GM23338 (cell line): ENCODE results near the gene RBM12. TPM values are rescaled to one million over a fixed set of nuclear protein-coding genes. Genes with fewer than 3 reads are reported as not detected.

Experiments
- ATAC-seq: fragments of 200-7000 bp; cut with Tn5 transposase; 3 replicates; pipeline ENCODE4 v1.9.1; 2020
- DNase-seq: peaks from one replicate; pipeline ENCODE4 v3.0.0-alpha.2; 2015; ENCODE audit warnings: low spot score
- H2AFZ ChIP-seq: fragments of 200-600 bp; sonication (generic); 2 replicates; pipeline ENCODE4 v1.8.0; 2016; ENCODE audit warnings: antibody characterized with exemption, mild to moderate bottlenecking, moderate library complexity
- H3F3A ChIP-seq: fragments of 200-600 bp; sonication (generic); replicated peaks from 2 replicates; pipeline ENCODE4 v1.8.0; 2017; ENCODE audit warnings: antibody characterized with exemption, mixed run types, low read depth
- H3K27ac ChIP-seq: fragments of 200-600 bp; sonication (generic); 2 replicates; pipeline ENCODE4 v1.6.1; 2016; ENCODE audit warnings: low read depth
- H3K27me3 ChIP-seq: fragments of 200-600 bp; sonication (generic); 2 replicates; pipeline ENCODE4 v1.8.0; 2016; ENCODE audit warnings: mild to moderate bottlenecking, mixed run types, moderate library complexity; ENCODE audit not compliant: insufficient read depth
- H3K36me3 ChIP-seq: fragments of 200-600 bp; sonication (generic); 2 replicates; pipeline ENCODE4 v1.8.0; 2016; ENCODE audit warnings: mild to moderate bottlenecking; ENCODE audit not compliant: insufficient read depth
- H3K4me1 ChIP-seq: fragments of 200-600 bp; sonication (generic); 2 replicates; pipeline ENCODE4 v1.8.0; 2016; ENCODE audit warnings: mild to moderate bottlenecking, moderate library complexity; ENCODE audit not compliant: insufficient read depth
- H3K4me2 ChIP-seq: fragments of 200-600 bp; sonication (generic); 2 replicates; pipeline ENCODE4 v1.7.1; 2017; ENCODE audit warnings: mixed run types
- H3K4me3 ChIP-seq: fragments of 200-600 bp; sonication (generic); 2 replicates; pipeline ENCODE4 v1.6.1; 2016; ENCODE audit warnings: mixed run types
- H3K79me2 ChIP-seq: fragments of 200-600 bp; sonication (generic); replicated peaks from 2 replicates; pipeline ENCODE4 v1.8.0; 2017; ENCODE audit warnings: mild to moderate bottlenecking; ENCODE audit not compliant: insufficient read depth
- H3K9me2 ChIP-seq: fragments of 200-600 bp; sonication (generic); 2 replicates; pipeline ENCODE4 v1.8.0; 2017; ENCODE audit not compliant: insufficient read depth
- H4K20me1 ChIP-seq: fragments of 200-600 bp; sonication (generic); replicated peaks from 2 replicates; pipeline ENCODE4 v1.8.0; 2017; ENCODE audit warnings: mild to moderate bottlenecking; ENCODE audit not compliant: insufficient read depth
- H3K27ac Mint-ChIP-seq: 2 replicates; pipeline ENCODE4 v1.8.0; 2020; ENCODE audit warnings: inconsistent platforms, mild to moderate bottlenecking, moderate library complexity, mixed read lengths
- H3K27me3 Mint-ChIP-seq: 3 replicates; pipeline ENCODE4 v1.8.0; 2022; ENCODE audit warnings: low read depth, mild to moderate bottlenecking, moderate library complexity, mixed read lengths, inconsistent platforms; ENCODE audit not compliant: insufficient read depth, poor library complexity
- H3K36me3 Mint-ChIP-seq: 3 replicates; pipeline ENCODE4 v1.8.0; 2021; ENCODE audit warnings: low read depth, mild to moderate bottlenecking, inconsistent platforms, moderate library complexity, mixed read lengths
- H3K4me1 Mint-ChIP-seq: 3 replicates; pipeline ENCODE4 v1.8.0; 2020; ENCODE audit warnings: mild to moderate bottlenecking, inconsistent platforms, mixed read lengths
- H3K4me3 Mint-ChIP-seq: 3 replicates; pipeline ENCODE4 v1.8.0; 2021; ENCODE audit warnings: moderate library complexity, mild to moderate bottlenecking, inconsistent platforms, mixed read lengths
- H3K9me3 Mint-ChIP-seq: 3 replicates; pipeline ENCODE4 v1.8.0; 2020; ENCODE audit warnings: moderate library complexity, mild to moderate bottlenecking, inconsistent platforms, mixed read lengths
- CREB1 ChIP-seq: fragments of 250-450 bp; sonication (Bioruptor Pico); IDR thresholded peaks from 2 replicates; pipeline ENCODE4 v1.5.0; 2020; ENCODE audit warnings: low read depth, mild to moderate bottlenecking, moderate library complexity
- EZH2phosphoT487 ChIP-seq: fragments of 200-600 bp; sonication (generic); IDR thresholded peaks from one replicate; pipeline ENCODE4 v1.8.1; 2018; ENCODE audit warnings: antibody characterized with exemption; ENCODE audit not compliant: unreplicated experiment
- JUNB ChIP-seq: IDR thresholded peaks from one replicate; pipeline ENCODE4 v1.6.1; 2016; ENCODE audit warnings: antibody characterized with exemption; ENCODE audit not compliant: unreplicated experiment
- NANOG ChIP-seq: IDR thresholded peaks from 2 replicates; pipeline ENCODE4 v1.6.1; 2016; ENCODE audit warnings: antibody characterized with exemption, borderline replicate concordance
- polyA plus RNA-seq: library from polyadenylated mRNA; unstranded; fragments of >200 nt; fragmentation: Nextera tagmentation; extraction: Ambion mirVana; gene quantifications from 2 replicates; pipeline ENCODE4 v1.2.1, GENCODE V29; 2016
- total RNA-seq: library from RNA; depleted of rRNA; stranded (reverse); fragments of >200 nt; shearing (Covaris generic); gene quantifications from 2 replicates; pipeline ENCODE4 v1.2.3, GENCODE V29; 2014
- TF ChIP-seq, protein P1 (sequence below): fragments of 250-450 bp; sonication (Bioruptor Pico); IDR thresholded peaks from 2 replicates; pipeline ENCODE4 v1.5.0; 2020; ENCODE audit warnings: mild to moderate bottlenecking, moderate library complexity
- TF ChIP-seq, protein P2 (sequence below), 2 experiments: fragments of 200-600 bp in 1 of 2; sonication (generic) in 1 of 2; conservative IDR thresholded peaks; 2 replicates each; pipeline versions ENCODE4 v1.5.1 to v1.6.1; 2016 to 2017; ENCODE audit warnings: antibody characterized with exemption in 2 of 2, low read depth in 2 of 2, mild to moderate bottlenecking in 2 of 2, moderate library complexity in 1 of 2

Gene RBM12
- total and polyA plus RNA-seq, 2 experiments from 2014 or later: 22.3 to 82.2 TPM

DNA sequence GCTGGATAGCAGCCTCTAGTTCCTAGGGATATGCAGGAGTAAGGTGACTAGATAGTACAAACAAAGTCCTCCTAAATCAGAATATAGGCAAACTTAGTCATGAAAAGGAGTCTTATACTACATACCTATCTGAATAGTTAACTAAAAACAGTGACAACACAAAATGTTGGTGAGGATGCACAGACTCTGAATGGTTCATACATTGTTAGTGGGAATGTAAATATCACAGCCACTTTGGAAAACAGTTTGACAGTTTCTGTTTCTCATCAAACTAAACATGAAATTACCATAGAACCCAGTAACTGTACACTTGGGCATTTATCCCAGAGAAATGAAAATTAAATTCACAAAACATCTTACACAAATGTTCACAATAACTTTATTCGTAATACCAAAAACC lies 17.3 kb upstream of the RBM12 start (continued):
- TF ChIP-seq, protein P1, sequence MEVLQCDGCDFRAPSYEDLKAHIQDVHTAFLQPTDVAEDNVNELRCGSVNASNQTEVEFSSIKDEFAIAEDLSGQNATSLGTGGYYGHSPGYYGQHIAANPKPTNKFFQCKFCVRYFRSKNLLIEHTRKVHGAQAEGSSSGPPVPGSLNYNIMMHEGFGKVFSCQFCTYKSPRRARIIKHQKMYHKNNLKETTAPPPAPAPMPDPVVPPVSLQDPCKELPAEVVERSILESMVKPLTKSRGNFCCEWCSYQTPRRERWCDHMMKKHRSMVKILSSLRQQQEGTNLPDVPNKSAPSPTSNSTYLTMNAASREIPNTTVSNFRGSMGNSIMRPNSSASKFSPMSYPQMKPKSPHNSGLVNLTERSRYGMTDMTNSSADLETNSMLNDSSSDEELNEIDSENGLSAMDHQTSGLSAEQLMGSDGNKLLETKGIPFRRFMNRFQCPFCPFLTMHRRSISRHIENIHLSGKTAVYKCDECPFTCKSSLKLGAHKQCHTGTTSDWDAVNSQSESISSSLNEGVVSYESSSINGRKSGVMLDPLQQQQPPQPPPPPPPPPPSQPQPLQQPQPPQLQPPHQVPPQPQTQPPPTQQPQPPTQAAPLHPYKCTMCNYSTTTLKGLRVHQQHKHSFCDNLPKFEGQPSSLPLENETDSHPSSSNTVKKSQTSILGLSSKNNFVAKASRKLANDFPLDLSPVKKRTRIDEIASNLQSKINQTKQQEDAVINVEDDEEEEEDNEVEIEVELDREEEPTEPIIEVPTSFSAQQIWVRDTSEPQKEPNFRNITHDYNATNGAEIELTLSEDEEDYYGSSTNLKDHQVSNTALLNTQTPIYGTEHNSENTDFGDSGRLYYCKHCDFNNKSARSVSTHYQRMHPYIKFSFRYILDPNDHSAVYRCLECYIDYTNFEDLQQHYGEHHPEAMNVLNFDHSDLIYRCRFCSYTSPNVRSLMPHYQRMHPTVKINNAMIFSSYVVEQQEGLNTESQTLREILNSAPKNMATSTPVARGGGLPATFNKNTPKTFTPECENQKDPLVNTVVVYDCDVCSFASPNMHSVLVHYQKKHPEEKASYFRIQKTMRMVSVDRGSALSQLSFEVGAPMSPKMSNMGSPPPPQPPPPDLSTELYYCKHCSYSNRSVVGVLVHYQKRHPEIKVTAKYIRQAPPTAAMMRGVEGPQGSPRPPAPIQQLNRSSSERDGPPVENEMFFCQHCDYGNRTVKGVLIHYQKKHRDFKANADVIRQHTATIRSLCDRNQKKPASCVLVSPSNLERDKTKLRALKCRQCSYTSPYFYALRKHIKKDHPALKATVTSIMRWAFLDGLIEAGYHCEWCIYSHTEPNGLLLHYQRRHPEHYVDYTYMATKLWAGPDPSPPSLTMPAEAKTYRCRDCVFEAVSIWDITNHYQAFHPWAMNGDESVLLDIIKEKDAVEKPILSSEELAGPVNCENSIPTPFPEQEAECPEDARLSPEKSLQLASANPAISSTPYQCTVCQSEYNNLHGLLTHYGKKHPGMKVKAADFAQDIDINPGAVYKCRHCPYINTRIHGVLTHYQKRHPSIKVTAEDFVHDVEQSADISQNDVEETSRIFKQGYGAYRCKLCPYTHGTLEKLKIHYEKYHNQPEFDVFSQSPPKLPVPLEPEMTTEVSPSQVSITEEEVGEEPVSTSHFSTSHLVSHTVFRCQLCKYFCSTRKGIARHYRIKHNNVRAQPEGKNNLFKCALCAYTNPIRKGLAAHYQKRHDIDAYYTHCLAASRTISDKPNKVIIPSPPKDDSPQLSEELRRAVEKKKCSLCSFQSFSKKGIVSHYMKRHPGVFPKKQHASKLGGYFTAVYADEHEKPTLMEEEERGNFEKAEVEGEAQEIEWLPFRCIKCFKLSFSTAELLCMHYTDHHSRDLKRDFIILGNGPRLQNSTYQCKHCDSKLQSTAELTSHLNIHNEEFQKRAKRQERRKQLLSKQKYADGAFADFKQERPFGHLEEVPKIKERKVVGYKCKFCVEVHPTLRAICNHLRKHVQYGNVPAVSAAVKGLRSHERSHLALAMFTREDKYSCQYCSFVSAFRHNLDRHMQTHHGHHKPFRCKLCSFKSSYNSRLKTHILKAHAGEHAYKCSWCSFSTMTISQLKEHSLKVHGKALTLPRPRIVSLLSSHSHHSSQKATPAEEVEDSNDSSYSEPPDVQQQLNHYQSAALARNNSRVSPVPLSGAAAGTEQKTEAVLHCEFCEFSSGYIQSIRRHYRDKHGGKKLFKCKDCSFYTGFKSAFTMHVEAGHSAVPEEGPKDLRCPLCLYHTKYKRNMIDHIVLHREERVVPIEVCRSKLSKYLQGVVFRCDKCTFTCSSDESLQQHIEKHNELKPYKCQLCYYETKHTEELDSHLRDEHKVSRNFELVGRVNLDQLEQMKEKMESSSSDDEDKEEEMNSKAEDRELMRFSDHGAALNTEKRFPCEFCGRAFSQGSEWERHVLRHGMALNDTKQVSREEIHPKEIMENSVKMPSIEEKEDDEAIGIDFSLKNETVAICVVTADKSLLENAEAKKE (CRISPR knock-in tag): no peak
- no peak for TF ChIP-seq EZH2phosphoT487

DNA sequence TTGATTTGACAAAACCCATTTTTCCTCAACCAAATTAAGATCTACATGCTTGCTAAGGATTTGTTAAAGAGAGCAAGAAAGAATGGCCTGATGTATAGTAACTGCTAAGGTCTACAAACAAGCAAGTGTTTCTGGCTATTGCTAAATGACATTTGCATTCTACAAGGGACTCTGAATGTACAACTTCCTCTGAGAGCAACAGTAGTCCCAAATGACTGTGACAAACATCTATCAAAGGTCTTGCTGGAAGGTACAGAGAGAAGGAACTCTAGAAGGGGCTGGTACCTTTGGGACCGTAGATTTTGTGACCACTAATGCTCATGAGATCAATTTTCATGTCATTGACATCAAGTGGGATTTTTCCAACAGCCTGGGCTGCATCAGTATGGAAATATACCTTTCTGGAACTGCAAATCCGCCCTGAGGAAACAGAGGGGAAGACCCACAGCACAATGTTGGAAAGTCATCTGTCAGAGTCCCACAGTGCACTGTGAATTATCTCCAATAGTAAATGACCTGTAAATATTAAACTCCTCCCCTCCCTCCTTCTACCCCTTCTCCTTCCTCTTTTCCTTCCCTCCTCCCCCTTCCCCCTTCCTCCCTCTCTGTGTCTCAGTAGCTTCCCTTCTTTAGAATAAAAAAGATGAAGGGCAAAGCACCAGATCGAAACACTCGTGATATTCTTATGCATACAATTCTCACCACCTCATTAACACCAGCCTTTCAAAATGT lies 15.9 kb upstream of the RBM12 start:
- Histone ChIP-seq H3K4me1 (no peaks in the 10 kb centered on the region), H3K27ac (0 out of 2 replicates have a peak overlapping the region, but pooled peaks have one; percentile 16), H3K4me2 (no peak overlapping the region), H3K79me2 (no peaks in the 10 kb centered on the region), H3K27me3 (no peaks in the 10 kb centered on the region), H3K36me3 (no peaks in the 10 kb centered on the region), H2AFZ (no peak overlapping the region), H4K20me1 (no peaks in the 10 kb centered on the region), H3K9me2 (no peaks in the 10 kb centered on the region), H3K4me3 (no peak overlapping the region), H3F3A (0 out of 2 replicates have a peak, but pooled peaks cover 3% of the 10 kb centered on the region)
- Mint-ChIP-seq H3K27ac (0 out of 2 replicates have a peak overlapping the region, but pooled peaks have one; percentile 23), H3K4me1 (peaks cover 9% of the 10 kb centered on the region; the same call in 2 of the 3 replicates), H3K36me3 (no peaks in the 10 kb centered on the region), H3K9me3 (no peaks in the 10 kb centered on the region), H3K4me3 (no peak overlapping the region), H3K27me3 (peaks cover 2% of the 10 kb centered on the region)
- no peak for ATAC-seq
- DNase-seq: no peak
- TF ChIP-seq, protein P2, sequence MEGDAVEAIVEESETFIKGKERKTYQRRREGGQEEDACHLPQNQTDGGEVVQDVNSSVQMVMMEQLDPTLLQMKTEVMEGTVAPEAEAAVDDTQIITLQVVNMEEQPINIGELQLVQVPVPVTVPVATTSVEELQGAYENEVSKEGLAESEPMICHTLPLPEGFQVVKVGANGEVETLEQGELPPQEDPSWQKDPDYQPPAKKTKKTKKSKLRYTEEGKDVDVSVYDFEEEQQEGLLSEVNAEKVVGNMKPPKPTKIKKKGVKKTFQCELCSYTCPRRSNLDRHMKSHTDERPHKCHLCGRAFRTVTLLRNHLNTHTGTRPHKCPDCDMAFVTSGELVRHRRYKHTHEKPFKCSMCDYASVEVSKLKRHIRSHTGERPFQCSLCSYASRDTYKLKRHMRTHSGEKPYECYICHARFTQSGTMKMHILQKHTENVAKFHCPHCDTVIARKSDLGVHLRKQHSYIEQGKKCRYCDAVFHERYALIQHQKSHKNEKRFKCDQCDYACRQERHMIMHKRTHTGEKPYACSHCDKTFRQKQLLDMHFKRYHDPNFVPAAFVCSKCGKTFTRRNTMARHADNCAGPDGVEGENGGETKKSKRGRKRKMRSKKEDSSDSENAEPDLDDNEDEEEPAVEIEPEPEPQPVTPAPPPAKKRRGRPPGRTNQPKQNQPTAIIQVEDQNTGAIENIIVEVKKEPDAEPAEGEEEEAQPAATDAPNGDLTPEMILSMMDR (conservative IDR thresholded peaks at IDR 0.05; ENCODE audit: low read depth in 2 of 2): no peak
- TF ChIP-seq NANOG (no peak), CREB1 (no peak), JUNB (no peak)
- TF ChIP-seq, protein P1 (CRISPR knock-in tag): no peak
